Measurements from ENCODE around the gene PDCD7. TPM values are rescaled to one million over a fixed set of nuclear protein-coding genes. Genes with fewer than 3 reads are reported as not detected.

Gene PDCD7
- total and polyA plus RNA-seq, 12 donors, result 9.0 to 25.1 (median 15.9) TPM

DNA sequence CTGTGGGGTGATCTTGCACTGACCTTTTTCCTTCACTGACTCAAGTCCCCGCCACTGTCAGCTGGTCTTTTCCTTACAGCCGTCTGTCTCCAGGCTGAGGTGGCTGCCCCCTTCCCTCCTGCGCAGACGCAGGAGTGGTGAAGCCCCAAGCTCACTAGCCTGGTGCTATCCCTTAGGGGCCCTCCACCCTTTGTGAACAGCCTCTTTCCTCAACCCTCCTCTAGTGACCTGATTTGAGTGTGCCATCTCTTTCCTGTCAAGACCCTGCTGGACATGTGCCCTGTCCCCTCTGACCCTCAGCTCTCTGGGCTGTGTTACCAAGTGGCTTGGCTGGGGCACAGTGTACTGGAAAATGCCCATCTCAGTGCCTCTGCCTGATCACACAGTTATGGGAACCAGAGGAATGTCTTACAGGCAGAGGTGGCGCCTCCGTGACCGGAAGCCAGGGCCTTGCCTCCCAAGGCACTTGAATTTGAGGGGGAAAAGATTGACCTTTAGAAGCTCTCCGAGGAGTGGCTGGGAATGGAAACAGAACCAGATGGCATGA, 48.3 kb downstream of the PDCD7 start:
- no peak overlapping the region for H3K4me3 ChIP-seq
- no peaks in the 10 kb centered on the region for H3K9me3 ChIP-seq
- ATAC-seq (peak in 1 of 8 donors; percentile 35), DNase-seq (no peak)
- TF ChIP-seq, protein P1, sequence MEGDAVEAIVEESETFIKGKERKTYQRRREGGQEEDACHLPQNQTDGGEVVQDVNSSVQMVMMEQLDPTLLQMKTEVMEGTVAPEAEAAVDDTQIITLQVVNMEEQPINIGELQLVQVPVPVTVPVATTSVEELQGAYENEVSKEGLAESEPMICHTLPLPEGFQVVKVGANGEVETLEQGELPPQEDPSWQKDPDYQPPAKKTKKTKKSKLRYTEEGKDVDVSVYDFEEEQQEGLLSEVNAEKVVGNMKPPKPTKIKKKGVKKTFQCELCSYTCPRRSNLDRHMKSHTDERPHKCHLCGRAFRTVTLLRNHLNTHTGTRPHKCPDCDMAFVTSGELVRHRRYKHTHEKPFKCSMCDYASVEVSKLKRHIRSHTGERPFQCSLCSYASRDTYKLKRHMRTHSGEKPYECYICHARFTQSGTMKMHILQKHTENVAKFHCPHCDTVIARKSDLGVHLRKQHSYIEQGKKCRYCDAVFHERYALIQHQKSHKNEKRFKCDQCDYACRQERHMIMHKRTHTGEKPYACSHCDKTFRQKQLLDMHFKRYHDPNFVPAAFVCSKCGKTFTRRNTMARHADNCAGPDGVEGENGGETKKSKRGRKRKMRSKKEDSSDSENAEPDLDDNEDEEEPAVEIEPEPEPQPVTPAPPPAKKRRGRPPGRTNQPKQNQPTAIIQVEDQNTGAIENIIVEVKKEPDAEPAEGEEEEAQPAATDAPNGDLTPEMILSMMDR (IDR thresholded peaks at IDR 0.05), result no peak
- H3K27ac ChIP-seq, result peak overlapping the region in 9 of 10 donors; percentile 46 to 91 (median 64)
- no peaks in the 10 kb centered on the region for H3K36me3 ChIP-seq
- peaks cover 14 to 96% (median 62%) of the 10 kb centered on the region in 9 donors for H3K4me1 ChIP-seq
- WGBS, 2 donors, result 56 to 70% methylated on average over 8 of the region's 8 CpGs
- peaks cover 0 to 16% (median 0%) of the 10 kb centered on the region in 7 donors for H3K27me3 ChIP-seq
- intact Hi-C loops (cut with DNase I), result loop anchor here in 5 of 10 donors (5.0 to 10.0 kb wide), 3 partner anchors 33 to 53 kb away; no protein-coding TSS in a partner anchor

DNA sequence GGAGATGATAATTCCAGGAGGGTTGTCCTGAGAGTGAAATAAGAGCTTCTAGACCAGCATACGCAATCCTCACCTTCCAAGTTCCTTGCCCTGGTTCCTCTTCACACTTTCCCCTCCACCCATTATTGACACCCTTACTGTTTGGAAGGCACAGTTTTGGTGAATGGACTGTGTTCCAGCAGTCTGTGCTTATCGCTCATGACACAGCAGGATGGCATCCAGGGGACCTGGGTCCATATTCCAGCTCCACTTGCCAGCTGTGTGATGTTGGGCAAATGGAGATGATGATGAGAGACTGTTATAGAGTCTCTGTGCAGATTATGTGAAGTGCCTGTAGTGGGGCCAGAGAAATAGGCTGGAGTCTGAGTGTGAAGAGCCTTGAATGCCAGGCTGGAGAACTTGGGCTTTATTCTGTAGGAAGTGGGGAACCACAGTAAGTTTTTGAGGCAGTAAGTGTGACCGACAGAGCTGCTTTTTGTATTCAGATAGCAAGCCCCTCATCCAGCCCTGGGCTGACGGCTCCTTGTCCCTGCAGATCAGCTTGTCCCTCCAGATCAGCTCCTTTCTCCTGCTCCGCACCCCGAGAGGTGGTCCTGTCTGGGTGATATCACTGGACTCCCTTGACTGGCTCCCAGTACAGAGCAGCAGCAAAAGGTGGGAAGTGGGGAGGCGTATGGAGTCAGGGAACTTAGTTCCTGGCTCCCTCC, 49.0 kb downstream of the PDCD7 start:
- Histone ChIP-seq H3K4me3 (no peak overlapping the region), H3K27ac (peak overlapping the region in 9 of 10 donors; percentile 46 to 91 (median 64)), H3K4me1 (peaks cover 14 to 96% (median 61%) of the 10 kb centered on the region in 9 donors), H3K36me3 (no peaks in the 10 kb centered on the region), H3K9me3 (no peaks in the 10 kb centered on the region), H3K27me3 (peaks cover 0 to 16% (median 0%) of the 10 kb centered on the region in 7 donors)
- DNase-seq (no peak), ATAC-seq (peak in 1 of 8 donors; percentile 3)
- WGBS, 2 donors, result 84 to 86% methylated on average over 7 of the region's 7 CpGs
- TF ChIP-seq, protein P1 (IDR thresholded peaks at IDR 0.05), result no peak
- intact Hi-C loops (cut with DNase I), result loop anchor here in 6 of 10 donors (5.0 to 10.0 kb wide), 3 partner anchors 32 to 52 kb away; no protein-coding TSS in a partner anchor

GRCh38 chr15:65083262-65083701, 50.3 kb downstream of the PDCD7 start:
- H3K4me3 ChIP-seq, result no peak overlapping the region
- WGBS, 2 donors, result 46 to 49% methylated on average over 7 of the region's 7 CpGs
- DNase-seq (no peak), ATAC-seq (peak in 1 of 8 donors; percentile 20)
- H3K9me3 ChIP-seq, result no peaks in the 10 kb centered on the region
- TF ChIP-seq, protein P1 (IDR thresholded peaks at IDR 0.05), result peak in 6 of 9 donors; percentile 20 to 58 (median 44)
- no peaks in the 10 kb centered on the region for H3K36me3 ChIP-seq
- peaks cover 8 to 95% (median 48%) of the 10 kb centered on the region in 9 donors for H3K4me1 ChIP-seq
- H3K27me3 ChIP-seq, result peaks cover 0 to 19% (median 0%) of the 10 kb centered on the region in 7 donors
- intact Hi-C loops (cut with DNase I), result loop anchor here in 4 of 10 donors (2.0 to 10.0 kb wide), 3 partner anchors 28 to 51 kb away; no protein-coding TSS in a partner anchor
- H3K27ac ChIP-seq, result peak overlapping the region in 5 of 10 donors; percentile 10 to 76 (median 37)

DNA sequence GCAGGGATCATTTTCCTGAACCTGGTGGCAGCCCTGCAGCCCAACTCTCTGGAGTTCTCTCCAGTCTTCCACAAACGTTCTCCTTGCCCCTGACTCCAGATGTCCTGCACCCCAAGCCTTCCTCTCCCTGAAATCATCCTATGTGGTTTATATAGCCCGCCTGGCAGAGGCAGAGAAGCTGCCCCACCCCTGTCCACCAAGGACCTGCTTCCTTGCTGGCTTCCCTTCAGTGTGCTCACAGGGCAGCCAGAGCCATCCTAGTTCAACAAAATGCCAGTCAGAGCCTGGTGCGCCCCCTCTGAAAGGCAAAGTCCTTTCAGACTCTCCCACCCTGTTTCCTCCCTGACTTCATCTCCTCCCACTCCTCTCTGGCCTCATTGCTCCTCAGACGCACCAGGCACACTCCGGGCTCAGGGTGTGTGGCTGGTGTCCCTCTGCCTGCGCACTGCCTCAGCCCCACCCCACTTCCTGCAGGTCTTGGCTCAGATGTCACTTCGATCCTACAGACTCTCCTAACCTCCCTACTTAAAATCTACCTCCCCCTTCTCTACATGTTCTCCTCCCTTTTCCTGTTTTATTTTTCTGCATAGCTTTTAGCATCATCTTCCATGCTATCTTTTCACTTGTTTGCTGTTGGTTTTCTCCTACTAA, 51.2 kb downstream of the PDCD7 start:
- no peaks in the 10 kb centered on the region for H3K36me3 ChIP-seq
- ATAC-seq, result peak in 4 of 8 donors; percentile 14 to 34 (median 22)
- H3K9me3 ChIP-seq, result no peaks in the 10 kb centered on the region
- TF ChIP-seq, protein P1 (IDR thresholded peaks at IDR 0.05), result no peak
- peaks cover 4 to 95% (median 50%) of the 10 kb centered on the region in 9 donors for H3K4me1 ChIP-seq
- H3K27me3 ChIP-seq, result peaks cover 0 to 28% (median 4%) of the 10 kb centered on the region in 7 donors
- intact Hi-C loops (cut with DNase I), result loop anchor here in 4 of 10 donors (2.0 to 10.0 kb wide), 3 partner anchors 28 to 50 kb away; no protein-coding TSS in a partner anchor
- no peak overlapping the region for H3K4me3 ChIP-seq
- WGBS, 2 donors, result 21 to 28% methylated on average over 7 of the region's 7 CpGs
- DNase-seq, result no peak
- H3K27ac ChIP-seq, result peak overlapping the region in 8 of 10 donors; percentile 8 to 76 (median 54)
